A549 (cell line): ENCODE measurements around the gene ACSM6. TPM values are rescaled to one million over a fixed set of nuclear protein-coding genes. Genes with fewer than 3 reads are reported as not detected.
A peak's percentile ranks its signal among the peaks of the same experiment; 100 is the strongest.

Experiments
- ATAC-seq, 2 experiments: fragments of 200-7000 bp in 1 of 2; fragments of >200 bp in 1 of 2; cut with Nextera tagmentation in 1 of 2; cut with Tn5 transposase in 1 of 2; 3 replicates each; pipeline versions ENCODE4 v1.8.0 to v1.9.1; 2018 to 2020; ENCODE audit warnings: mild to moderate bottlenecking in 1 of 2, moderate library complexity in 1 of 2
- CTCF ChIA-PET: fragments of 300-600 bp; sonication (Branson Sonifier 250); formaldehyde crosslinking; extraction: SDS; loops from one replicate; lab custom pipeline; 2021; ENCODE audit warnings: antibody characterized with exemption, inconsistent platforms; lab: Yijun Ruan, JAX
- POLR2A ChIA-PET: fragments of 350-600 bp; formaldehyde crosslinking; extraction: SDS; loops from one replicate; lab custom pipeline; 2021; ENCODE audit warnings: antibody characterized with exemption, inconsistent platforms; lab: Yijun Ruan, JAX
- DNase-seq, 2 experiments: peaks; one replicate each; pipeline versions ENCODE4 v3.0.0 to v3.0.0-alpha.2; 2011 to 2016; ENCODE audit warnings: low read depth in 1 of 2, low spot score in 1 of 2
- FAIRE-seq: peaks from 2 replicates; lab custom pipeline; 2011; peaks lifted over from hg19 to GRCh38; lab: Jason Lieb, UNC
- H3K27ac ChIP-seq, 2 experiments: fragments of >200 bp; sonication (Bioruptor Twin); formaldehyde crosslinking; 3 replicates each; pipeline ENCODE4 v1.5.1; 2016 to 2017
- H3K4me1 ChIP-seq: fragments of >200 bp; sonication (Bioruptor Twin); formaldehyde crosslinking; 3 replicates; pipeline ENCODE4 v1.6.1; 2016
- H3K4me2 ChIP-seq: fragments of >200 bp; sonication (Bioruptor Twin); formaldehyde crosslinking; 3 replicates; pipeline ENCODE4 v1.6.1; 2016
- H3K4me3 ChIP-seq: fragments of >200 bp; sonication (Bioruptor Twin); formaldehyde crosslinking; 3 replicates; pipeline ENCODE4 v1.5.1; 2016
- H3K9me3 ChIP-seq: fragments of >200 bp; sonication (Bioruptor Twin); formaldehyde crosslinking; 3 replicates; pipeline ENCODE4 v1.6.1; 2016
- CBX2 ChIP-seq: fragments of 200-600 bp; sonication (generic); IDR thresholded peaks from 2 replicates; pipeline ENCODE4 v1.6.1; 2016; ENCODE audit warnings: low read depth, mild to moderate bottlenecking, borderline replicate concordance
- CBX8 ChIP-seq: fragments of 200-600 bp; sonication (generic); IDR thresholded peaks from 2 replicates; pipeline ENCODE4 v1.6.1; 2016
- CHD4 ChIP-seq: fragments of 200-600 bp; sonication (generic); IDR thresholded peaks from 2 replicates; pipeline ENCODE4 v1.6.1; 2016; ENCODE audit warnings: antibody characterized with exemption, mild to moderate bottlenecking, borderline replicate concordance
- EHF ChIP-seq: fragments of 250-450 bp; sonication (Bioruptor Pico); IDR thresholded peaks from 2 replicates; pipeline ENCODE4 v1.5.0; 2020; ENCODE audit warnings: mild to moderate bottlenecking
- FOSB ChIP-seq: fragments of 250-450 bp; sonication (Bioruptor Pico); IDR thresholded peaks from 2 replicates; pipeline ENCODE4 v1.5.0; 2020; ENCODE audit warnings: mild to moderate bottlenecking, moderate library complexity
- FOXS1 ChIP-seq: fragments of 250-450 bp; sonication (Bioruptor Pico); IDR thresholded peaks from 2 replicates; pipeline ENCODE4 v1.5.0; 2020; ENCODE audit warnings: mild to moderate bottlenecking, moderate library complexity
- HDAC2 ChIP-seq: fragments of 200-600 bp; sonication (generic); IDR thresholded peaks from 2 replicates; pipeline ENCODE4 v1.6.1; 2016
- JUN ChIP-seq, 2 experiments: fragments of >200 bp; sonication (Bioruptor Twin); formaldehyde crosslinking; IDR thresholded peaks; 2 replicates in 1 of 2; 3 replicates in 1 of 2; pipeline ENCODE4 v1.6.1; 2016 to 2017
- JUNB ChIP-seq: fragments of >200 bp; sonication (Bioruptor Twin); formaldehyde crosslinking; IDR thresholded peaks from 2 replicates; pipeline ENCODE4 v1.6.1; 2016
- KDM1A ChIP-seq: fragments of 200-600 bp; sonication (generic); IDR thresholded peaks from 2 replicates; pipeline ENCODE4 v1.6.1; 2016; ENCODE audit warnings: low read depth, mild to moderate bottlenecking
- MYC ChIP-seq: IDR thresholded peaks from 2 replicates; pipeline ENCODE4 v1.6.1; 2012; ENCODE audit warnings: mild to moderate bottlenecking, inconsistent platforms, low read length, improper control_type of control experiment, borderline replicate concordance
- NPAS2 ChIP-seq: fragments of 250-450 bp; sonication (Bioruptor Pico); IDR thresholded peaks from 2 replicates; pipeline ENCODE4 v1.8.0; 2022; ENCODE audit warnings: mild to moderate bottlenecking, moderate library complexity, borderline replicate concordance
- PHF8 ChIP-seq: fragments of 200-600 bp; sonication (generic); IDR thresholded peaks from 2 replicates; pipeline ENCODE4 v1.6.1; 2016; ENCODE audit warnings: low read depth, mild to moderate bottlenecking, antibody characterized with exemption, moderate library complexity, borderline replicate concordance
- POLR2A ChIP-seq: IDR thresholded peaks from 2 replicates; pipeline ENCODE4 v1.6.1; 2012; ENCODE audit warnings: mild to moderate bottlenecking, low read length
- POLR2AphosphoS2 ChIP-seq: conservative IDR thresholded peaks from 2 replicates; pipeline ENCODE4 v1.6.1; 2012; ENCODE audit warnings: low read length, improper control_type of control experiment, inconsistent platforms
- RARB ChIP-seq: fragments of 250-450 bp; sonication (Bioruptor Pico); IDR thresholded peaks from 2 replicates; pipeline ENCODE4 v1.8.0; 2021; ENCODE audit warnings: mild to moderate bottlenecking, moderate library complexity
- RFX5 ChIP-seq: fragments of 450-650 bp; IDR thresholded peaks from 2 replicates; pipeline ENCODE4 v1.7.1; 2014; ENCODE audit warnings: antibody characterized with exemption, mild to moderate bottlenecking, moderate library complexity
- SMC3 ChIP-seq: fragments of >200 bp; sonication (Bioruptor Twin); formaldehyde crosslinking; IDR thresholded peaks from 3 replicates; pipeline ENCODE4 v1.6.1; 2018; ENCODE audit warnings: inconsistent platforms
- TFCP2L1 ChIP-seq: fragments of 250-450 bp; sonication (Bioruptor Pico); IDR thresholded peaks from 2 replicates; pipeline ENCODE4 v1.5.0; 2021; ENCODE audit warnings: mild to moderate bottlenecking
- ZFP36 ChIP-seq: fragments of 450-650 bp; IDR thresholded peaks from 2 replicates; pipeline ENCODE4 v1.6.1; 2014; ENCODE audit warnings: borderline replicate concordance; ENCODE audit not compliant: partially characterized antibody
- ZSCAN20 ChIP-seq: fragments of 250-450 bp; sonication (Bioruptor Pico); IDR thresholded peaks from 2 replicates; pipeline ENCODE4 v1.8.0; 2022; ENCODE audit warnings: mild to moderate bottlenecking, moderate library complexity
- WGBS: methylation state at CpG from one replicate; pipeline ENCODE4 v1.1.6; 2017; ENCODE audit errors: missing lambda C conversion rate; 5-methylcytosine and 5-hydroxymethylcytosine counted together
- polyA plus RNA-seq, 4 experiments: library from polyadenylated mRNA; depleted of rRNA in 3 of 4; stranded (reverse); fragments of >200 nt; fragmentation: RNase III in 1 of 4; extraction: RNeasy Plus Mini Kit Qiagen cat#74134 plus additional on column Dnase treatment in 1 of 4; gene quantifications; 2 replicates in 3 of 4; 3 replicates in 1 of 4; pipeline ENCODE4 v1.2.3, GENCODE V29; 2011 to 2017
- TF ChIP-seq, protein P1 (sequence below): fragments of 250-450 bp; sonication (Bioruptor Pico); IDR thresholded peaks from 2 replicates; pipeline ENCODE4 v1.5.0; 2020; ENCODE audit warnings: low read depth, mild to moderate bottlenecking, moderate library complexity
- TF ChIP-seq, protein P2 (sequence below): fragments of >200 bp; sonication (Bioruptor Twin); formaldehyde crosslinking; IDR thresholded peaks from 2 replicates; pipeline ENCODE4 v1.6.1; 2016
- TF ChIP-seq, protein P3 (sequence below): fragments of 150-350 bp; IDR thresholded peaks from 2 replicates; pipeline ENCODE4 v1.6.1; 2014; ENCODE audit warnings: low read depth, mild to moderate bottlenecking, low read length
- TF ChIP-seq, protein P4 (sequence below): fragments of >200 bp; sonication (Bioruptor Twin); formaldehyde crosslinking; IDR thresholded peaks from 3 replicates; pipeline ENCODE4 v1.6.1; 2016
- TF ChIP-seq, protein P5 (sequence below): fragments of 200-600 bp; sonication (generic); IDR thresholded peaks from 2 replicates; pipeline ENCODE4 v1.6.1; 2016; ENCODE audit warnings: antibody characterized with exemption, mild to moderate bottlenecking, moderate library complexity
- TF ChIP-seq, protein P6 (sequence below): IDR thresholded peaks from 2 replicates; pipeline ENCODE4 v1.6.1; 2012

The ACSM6 gene
- polyA plus RNA-seq, 2 of the 4 experiments (the other 2 are of a cell fraction): not detected

DNA sequence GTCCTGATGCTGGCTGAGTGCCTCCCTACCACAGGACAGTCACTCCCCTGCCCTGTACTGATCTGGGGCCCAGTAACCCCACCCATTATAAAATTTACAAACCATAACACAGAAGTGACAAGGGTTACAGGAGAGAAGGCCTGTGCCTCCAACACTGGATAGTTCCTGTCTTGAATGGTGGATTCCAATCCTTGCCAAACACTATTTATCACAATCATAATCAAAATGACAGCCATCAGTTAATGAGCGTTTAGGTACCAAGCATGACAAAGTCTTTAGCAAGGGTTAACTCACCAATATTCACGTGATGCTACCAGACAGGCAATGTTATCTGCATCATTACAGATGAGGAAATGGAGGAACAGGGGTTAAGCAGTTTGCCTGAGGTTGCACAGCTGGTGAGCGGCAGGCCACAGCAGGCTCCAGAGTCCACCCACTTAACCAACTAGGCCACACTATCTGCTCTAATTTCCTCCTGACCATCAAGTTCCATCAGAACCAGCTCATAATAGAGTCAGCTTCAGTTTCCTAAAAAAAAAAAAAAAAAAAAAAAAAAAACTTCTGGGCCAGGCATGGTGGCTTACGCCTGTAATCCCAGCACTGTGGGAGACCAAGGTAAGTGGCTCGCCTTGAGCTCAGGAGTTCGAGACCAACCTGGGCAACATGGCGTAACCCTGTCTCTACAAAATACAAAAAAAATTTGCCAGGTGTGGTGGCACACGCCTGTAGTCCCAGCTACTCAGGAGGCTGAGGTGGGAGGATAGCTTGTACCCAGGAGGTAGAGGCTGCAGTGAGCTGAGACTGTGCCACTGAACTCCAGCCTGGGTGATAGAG, 82.5 kb downstream of the ACSM6 start:
- Histone ChIP-seq H3K4me2 (peak overlapping the region; percentile 17; the same call in 1 of the 3 replicates), H3K27ac (peak overlapping the region; percentile 76 to 83; a peak in 4 of 6 replicates), H3K4me3 (no peak overlapping the region), H3K4me1 (peaks cover 98% of the 10 kb centered on the region), H3K9me3 (no peaks in the 10 kb centered on the region)
- 86% methylated on average over 8 of the region's 8 CpGs for WGBS
- FAIRE-seq: no peak
- no peak for ATAC-seq
- CTCF ChIA-PET: interaction anchor here (0.6 to 6.3 kb wide), 4 partner anchors 31 to 115 kb away, joined by 3 to 33 read pairs (median 14); no protein-coding TSS in a partner anchor
- TF ChIP-seq, protein P1, sequence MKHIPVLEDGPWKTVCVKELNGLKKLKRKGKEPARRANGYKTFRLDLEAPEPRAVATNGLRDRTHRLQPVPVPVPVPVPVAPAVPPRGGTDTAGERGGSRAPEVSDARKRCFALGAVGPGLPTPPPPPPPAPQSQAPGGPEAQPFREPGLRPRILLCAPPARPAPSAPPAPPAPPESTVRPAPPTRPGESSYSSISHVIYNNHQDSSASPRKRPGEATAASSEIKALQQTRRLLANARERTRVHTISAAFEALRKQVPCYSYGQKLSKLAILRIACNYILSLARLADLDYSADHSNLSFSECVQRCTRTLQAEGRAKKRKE (CRISPR knock-in tag): no peak
- TF ChIP-seq, protein P2, sequence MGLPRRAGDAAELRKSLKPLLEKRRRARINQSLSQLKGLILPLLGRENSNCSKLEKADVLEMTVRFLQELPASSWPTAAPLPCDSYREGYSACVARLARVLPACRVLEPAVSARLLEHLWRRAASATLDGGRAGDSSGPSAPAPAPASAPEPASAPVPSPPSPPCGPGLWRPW: no peak
- no peak for TF ChIP-seq NPAS2 (CRISPR knock-in tag)
- no peak for TF ChIP-seq KDM1A
- TF ChIP-seq, protein P3, sequence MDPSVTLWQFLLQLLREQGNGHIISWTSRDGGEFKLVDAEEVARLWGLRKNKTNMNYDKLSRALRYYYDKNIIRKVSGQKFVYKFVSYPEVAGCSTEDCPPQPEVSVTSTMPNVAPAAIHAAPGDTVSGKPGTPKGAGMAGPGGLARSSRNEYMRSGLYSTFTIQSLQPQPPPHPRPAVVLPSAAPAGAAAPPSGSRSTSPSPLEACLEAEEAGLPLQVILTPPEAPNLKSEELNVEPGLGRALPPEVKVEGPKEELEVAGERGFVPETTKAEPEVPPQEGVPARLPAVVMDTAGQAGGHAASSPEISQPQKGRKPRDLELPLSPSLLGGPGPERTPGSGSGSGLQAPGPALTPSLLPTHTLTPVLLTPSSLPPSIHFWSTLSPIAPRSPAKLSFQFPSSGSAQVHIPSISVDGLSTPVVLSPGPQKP: no peak
- no peak for TF ChIP-seq ZSCAN20 (CRISPR knock-in tag)
- no peak for TF ChIP-seq HDAC2
- TF ChIP-seq, protein P4, sequence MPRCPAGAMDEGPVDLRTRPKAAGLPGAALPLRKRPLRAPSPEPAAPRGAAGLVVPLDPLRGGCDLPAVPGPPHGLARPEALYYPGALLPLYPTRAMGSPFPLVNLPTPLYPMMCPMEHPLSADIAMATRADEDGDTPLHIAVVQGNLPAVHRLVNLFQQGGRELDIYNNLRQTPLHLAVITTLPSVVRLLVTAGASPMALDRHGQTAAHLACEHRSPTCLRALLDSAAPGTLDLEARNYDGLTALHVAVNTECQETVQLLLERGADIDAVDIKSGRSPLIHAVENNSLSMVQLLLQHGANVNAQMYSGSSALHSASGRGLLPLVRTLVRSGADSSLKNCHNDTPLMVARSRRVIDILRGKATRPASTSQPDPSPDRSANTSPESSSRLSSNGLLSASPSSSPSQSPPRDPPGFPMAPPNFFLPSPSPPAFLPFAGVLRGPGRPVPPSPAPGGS: no peak
- TF ChIP-seq FOSB: no peak
- no peak for TF ChIP-seq POLR2AphosphoS2
- no peak for TF ChIP-seq JUNB
- TF ChIP-seq, protein P5, sequence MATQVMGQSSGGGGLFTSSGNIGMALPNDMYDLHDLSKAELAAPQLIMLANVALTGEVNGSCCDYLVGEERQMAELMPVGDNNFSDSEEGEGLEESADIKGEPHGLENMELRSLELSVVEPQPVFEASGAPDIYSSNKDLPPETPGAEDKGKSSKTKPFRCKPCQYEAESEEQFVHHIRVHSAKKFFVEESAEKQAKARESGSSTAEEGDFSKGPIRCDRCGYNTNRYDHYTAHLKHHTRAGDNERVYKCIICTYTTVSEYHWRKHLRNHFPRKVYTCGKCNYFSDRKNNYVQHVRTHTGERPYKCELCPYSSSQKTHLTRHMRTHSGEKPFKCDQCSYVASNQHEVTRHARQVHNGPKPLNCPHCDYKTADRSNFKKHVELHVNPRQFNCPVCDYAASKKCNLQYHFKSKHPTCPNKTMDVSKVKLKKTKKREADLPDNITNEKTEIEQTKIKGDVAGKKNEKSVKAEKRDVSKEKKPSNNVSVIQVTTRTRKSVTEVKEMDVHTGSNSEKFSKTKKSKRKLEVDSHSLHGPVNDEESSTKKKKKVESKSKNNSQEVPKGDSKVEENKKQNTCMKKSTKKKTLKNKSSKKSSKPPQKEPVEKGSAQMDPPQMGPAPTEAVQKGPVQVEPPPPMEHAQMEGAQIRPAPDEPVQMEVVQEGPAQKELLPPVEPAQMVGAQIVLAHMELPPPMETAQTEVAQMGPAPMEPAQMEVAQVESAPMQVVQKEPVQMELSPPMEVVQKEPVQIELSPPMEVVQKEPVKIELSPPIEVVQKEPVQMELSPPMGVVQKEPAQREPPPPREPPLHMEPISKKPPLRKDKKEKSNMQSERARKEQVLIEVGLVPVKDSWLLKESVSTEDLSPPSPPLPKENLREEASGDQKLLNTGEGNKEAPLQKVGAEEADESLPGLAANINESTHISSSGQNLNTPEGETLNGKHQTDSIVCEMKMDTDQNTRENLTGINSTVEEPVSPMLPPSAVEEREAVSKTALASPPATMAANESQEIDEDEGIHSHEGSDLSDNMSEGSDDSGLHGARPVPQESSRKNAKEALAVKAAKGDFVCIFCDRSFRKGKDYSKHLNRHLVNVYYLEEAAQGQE: no peak
- TF ChIP-seq ZFP36: no peak
- TF ChIP-seq SMC3: no peak
- TF ChIP-seq CBX8: no peak
- no peak for TF ChIP-seq POLR2A
- TF ChIP-seq TFCP2L1: no peak
- DNase-seq: no peak
- POLR2A ChIA-PET: interaction anchor here (0.7 kb wide), 1 partner anchor 34 kb away, joined by 3 read pairs; no protein-coding TSS in a partner anchor

DNA sequence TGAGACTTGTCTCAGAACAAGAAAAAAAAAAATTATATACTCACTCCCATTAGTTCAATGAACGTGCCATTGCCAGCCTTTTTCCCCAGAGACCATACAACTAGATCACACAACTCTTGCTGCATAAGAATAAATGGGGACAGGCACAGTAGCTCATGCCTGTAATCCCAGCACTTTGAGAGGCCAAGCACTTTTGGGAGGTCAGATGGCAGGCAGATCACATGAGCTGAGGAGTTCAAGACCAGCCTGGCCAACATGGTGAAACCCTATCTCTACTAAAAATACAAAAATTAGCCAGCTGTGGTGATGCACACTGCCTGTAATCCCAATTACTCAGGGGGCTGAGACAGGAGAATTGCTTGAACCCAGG, 83.1 kb downstream of the ACSM6 start:
- 93% methylated on average over 1 of the region's 1 CpG for WGBS
- H3K4me3 ChIP-seq: no peak overlapping the region
- ChIA-PET CTCF (interaction anchor here (0.6 to 6.3 kb wide), 5 partner anchors 31 to 116 kb away, joined by 3 to 33 read pairs (median 8); no protein-coding TSS in a partner anchor), POLR2A (interaction anchor here (0.7 kb wide), 1 partner anchor 34 kb away, joined by 3 read pairs; no protein-coding TSS in a partner anchor)
- H3K27ac ChIP-seq: peak overlapping the region; percentile 76 to 83; a peak in 5 of 6 replicates
- DNase-seq (no peak), ATAC-seq (no peak), FAIRE-seq (no peak)
- peaks cover 98% of the 10 kb centered on the region for H3K4me1 ChIP-seq
- no peaks in the 10 kb centered on the region for H3K9me3 ChIP-seq
- peak overlapping the region; percentile 74; the same call in 2 of the 3 replicates for H3K4me2 ChIP-seq
- TF ChIP-seq, protein P4: no peak
- TF ChIP-seq, protein P6, sequence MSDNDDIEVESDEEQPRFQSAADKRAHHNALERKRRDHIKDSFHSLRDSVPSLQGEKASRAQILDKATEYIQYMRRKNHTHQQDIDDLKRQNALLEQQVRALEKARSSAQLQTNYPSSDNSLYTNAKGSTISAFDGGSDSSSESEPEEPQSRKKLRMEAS: no peak
- TF ChIP-seq FOXS1 (CRISPR knock-in tag) (no peak), HDAC2 (no peak), PHF8 (no peak), KDM1A (no peak), RFX5 (no peak), CHD4 (no peak), RARB (CRISPR knock-in tag) (no peak), JUN (IDR thresholded peaks at IDR 0.05) (no peak), JUNB (no peak), CBX2 (no peak), EHF (CRISPR knock-in tag) (no peak), MYC (no peak)
- TF ChIP-seq, protein P1 (CRISPR knock-in tag): no peak
